ENCODE measurements around the gene GDF7.

The GDF7 gene

GRCh38 chr2:20674309-20674965 is 7.5 kb downstream of the GDF7 start:
- DNase-seq (ENCODE audit: low spot score) = no peak

- no peak for DNase-seq (ENCODE audit: low spot score)
Observed at GRCh38 chr2:20674974-20675679, 8.2 kb downstream of the GDF7 start.

- no peak for DNase-seq (ENCODE audit: low spot score)
Observed at GRCh38 chr2:20675701-20676352, 8.9 kb downstream of the GDF7 start.

- DNase-seq (ENCODE audit: low spot score) = no peak
Observed at GRCh38 chr2:20676353-20677215, 9.6 kb downstream of the GDF7 start.

GRCh38 chr2:20677301-20678085 is 10.5 kb downstream of the GDF7 start:
- DNase-seq (ENCODE audit: low spot score) = no peak

GRCh38 chr2:20678086-20678395 is 11.1 kb downstream of the GDF7 start:
- no peak for DNase-seq (ENCODE audit: low spot score)

GRCh38 chr2:20678780-20679179 is 11.8 kb downstream of the GDF7 start:
- DNase-seq (ENCODE audit: low spot score) = no peak

- DNase-seq (ENCODE audit: low spot score) = no peak
Observed at GRCh38 chr2:20680744-20681375, 13.9 kb downstream of the GDF7 start.

- DNase-seq (ENCODE audit: low spot score) = no peak
Observed at GRCh38 chr2:20682167-20682920, 15.4 kb downstream of the GDF7 start.

- no peak for DNase-seq (ENCODE audit: low spot score)
Observed at GRCh38 chr2:20684581-20685063, 17.7 kb downstream of the GDF7 start.

GRCh38 chr2:20687260-20687832 is 20.4 kb downstream of the GDF7 start:
- no peak for DNase-seq (ENCODE audit: low spot score)

- no peak for DNase-seq (ENCODE audit: low spot score)
Observed at GRCh38 chr2:20689428-20690264, 22.7 kb downstream of the GDF7 start.

- no peak for DNase-seq (ENCODE audit: low spot score)
Observed at GRCh38 chr2:20691076-20691734, 24.3 kb downstream of the GDF7 start.

GRCh38 chr2:20692081-20692480 is 25.1 kb downstream of the GDF7 start:
- peak; percentile 16 for DNase-seq (ENCODE audit: low spot score)

GRCh38 chr2:20693317-20693716 is 26.4 kb downstream of the GDF7 start:
- DNase-seq (ENCODE audit: low spot score) = no peak

- no peak for DNase-seq (ENCODE audit: low spot score)
Observed at GRCh38 chr2:20696366-20696765, 29.4 kb downstream of the GDF7 start.

- no peak for DNase-seq (ENCODE audit: low spot score)
Observed at GRCh38 chr2:20697322-20697934, 30.5 kb downstream of the GDF7 start.

Measured in COLO829 (cell line).